HG02981 (cell line): ENCODE data around the gene ZDHHC11.

Experiments
- ATAC-seq: cut with Tn5 transposase; IDR thresholded peaks from one replicate; pipeline ENCODE4 v1.9.1; 2021; ENCODE audit warnings: mild to moderate bottlenecking, moderate library complexity; ENCODE audit not compliant: unreplicated experiment

The ZDHHC11 gene, protein sequence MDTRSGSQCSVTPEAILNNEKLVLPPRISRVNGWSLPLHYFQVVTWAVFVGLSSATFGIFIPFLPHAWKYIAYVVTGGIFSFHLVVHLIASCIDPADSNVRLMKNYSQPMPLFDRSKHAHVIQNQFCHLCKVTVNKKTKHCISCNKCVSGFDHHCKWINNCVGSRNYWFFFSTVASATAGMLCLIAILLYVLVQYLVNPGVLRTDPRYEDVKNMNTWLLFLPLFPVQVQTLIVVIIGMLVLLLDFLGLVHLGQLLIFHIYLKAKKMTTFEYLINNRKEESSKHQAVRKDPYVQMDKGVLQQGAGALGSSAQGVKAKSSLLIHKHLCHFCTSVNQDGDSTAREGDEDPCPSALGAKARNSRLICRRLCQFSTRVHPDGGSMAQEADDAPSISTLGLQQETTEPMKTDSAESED

DNA sequence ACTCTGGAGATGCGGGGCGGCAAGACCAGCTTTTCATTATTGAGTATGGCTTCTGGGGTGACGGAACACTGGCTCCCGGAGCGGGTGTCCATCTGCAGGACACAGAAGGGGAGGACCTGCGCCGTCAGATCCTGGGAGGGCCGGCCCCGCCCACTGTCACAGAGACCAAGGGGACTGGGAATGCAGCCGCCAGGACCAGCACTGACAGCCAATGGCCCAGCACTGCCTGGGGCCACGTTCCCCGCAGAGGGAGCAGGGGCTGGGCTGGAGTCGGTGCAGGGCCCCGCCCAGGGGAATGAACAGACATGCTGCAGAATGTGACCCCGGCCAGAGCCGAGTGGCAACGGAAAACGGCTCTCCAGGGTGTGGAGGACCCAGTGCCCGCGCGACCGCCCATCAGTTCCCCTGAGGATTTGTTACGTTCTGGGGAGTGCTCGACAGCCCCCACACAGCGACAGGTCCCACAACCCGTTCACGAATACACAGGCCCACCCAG lies at the start of gene ZDHHC11:
TSS of gene ZDHHC11 (minus strand) at position 476 of the 496 bp plus-strand sequence. CDS start at position 92, 384 bp downstream.
- no peak for ATAC-seq

DNA sequence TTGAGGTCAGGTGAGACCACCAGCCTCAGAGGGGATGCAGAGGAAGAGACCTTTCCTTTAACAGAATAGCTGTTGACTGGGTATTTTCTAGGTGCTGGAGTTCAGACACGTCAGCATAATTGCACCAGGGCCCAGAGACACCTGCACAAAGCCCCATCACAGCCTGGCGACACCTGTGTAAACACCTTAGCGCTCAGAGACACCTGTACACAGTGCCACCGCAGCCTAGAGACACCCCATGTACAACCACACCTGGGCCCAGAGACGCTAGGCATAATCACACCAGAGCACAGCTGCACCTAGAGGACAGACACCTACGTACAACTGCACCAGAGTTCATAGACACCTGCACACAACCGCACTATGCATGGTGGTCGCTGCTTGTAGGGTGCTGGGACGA lies 42.9 kb upstream of the ZDHHC11 start:
- ATAC-seq = no peak

DNA sequence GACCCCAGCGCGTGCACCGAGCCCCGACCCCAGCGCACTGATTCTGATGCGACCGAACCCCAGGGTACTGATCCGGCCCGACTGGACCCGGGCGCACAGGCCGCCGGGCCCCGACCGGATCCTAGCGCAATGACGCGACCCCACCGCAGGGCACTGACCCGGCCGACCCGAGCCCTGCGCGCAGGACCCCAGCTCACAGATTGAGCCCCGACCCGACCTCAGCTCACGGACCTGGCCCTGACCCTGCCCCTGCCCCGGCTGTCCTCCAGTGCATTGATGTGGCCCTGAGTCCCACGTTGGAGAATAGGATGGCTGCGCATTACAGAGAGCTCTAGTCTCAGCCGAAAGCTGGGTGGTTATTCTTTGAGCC lies 42.3 kb upstream of the ZDHHC11 start:
- peak; percentile 14 for ATAC-seq

DNA sequence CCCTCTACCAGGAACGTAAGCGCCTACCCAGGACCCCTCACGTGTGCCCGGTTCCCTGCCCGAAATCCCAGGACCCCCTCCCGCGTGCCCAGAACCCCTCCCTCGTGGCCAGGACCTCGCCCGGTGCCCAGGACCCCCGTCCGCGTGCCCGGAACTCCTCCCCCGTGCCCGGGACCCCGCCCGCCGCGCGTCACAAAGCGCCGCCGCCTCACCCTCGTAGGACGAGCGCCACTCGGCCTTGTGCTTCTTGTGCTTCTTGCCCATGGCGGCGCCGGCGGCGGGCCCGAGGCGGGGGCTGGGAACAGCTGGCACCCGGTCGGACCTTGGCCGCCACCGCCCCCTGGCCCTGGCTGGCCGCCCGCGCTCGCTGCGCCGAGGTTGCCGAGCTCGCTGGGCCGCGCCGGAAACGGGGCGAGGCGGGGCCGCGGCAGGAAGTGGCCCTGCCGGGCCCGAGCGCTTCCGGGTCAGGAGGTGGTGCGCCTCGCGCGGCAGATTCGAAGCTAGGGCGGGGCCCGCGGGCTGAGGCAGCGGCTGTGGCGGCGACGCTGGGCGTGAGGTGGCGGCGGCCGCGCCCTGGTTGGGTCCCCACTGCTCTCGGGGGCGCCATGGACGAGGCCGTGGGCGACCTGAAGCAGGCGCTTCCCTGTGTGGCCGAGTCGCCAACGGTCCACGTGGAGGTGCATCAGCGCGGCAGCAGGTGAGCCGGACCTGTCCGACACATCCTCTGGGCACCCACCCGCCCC lies 41.8 kb upstream of the ZDHHC11 start, which contains the start of the genes BRD9 and TRIP13:
TSS of gene BRD9 (minus strand) at position 408 of the 743 bp plus-strand sequence. CDS start at position 264, 144 bp downstream.
TSS of gene TRIP13 (plus strand) at position 491 of the 743 bp plus-strand sequence. CDS start at position 606, 115 bp downstream.
- ATAC-seq = peak; percentile 96

DNA sequence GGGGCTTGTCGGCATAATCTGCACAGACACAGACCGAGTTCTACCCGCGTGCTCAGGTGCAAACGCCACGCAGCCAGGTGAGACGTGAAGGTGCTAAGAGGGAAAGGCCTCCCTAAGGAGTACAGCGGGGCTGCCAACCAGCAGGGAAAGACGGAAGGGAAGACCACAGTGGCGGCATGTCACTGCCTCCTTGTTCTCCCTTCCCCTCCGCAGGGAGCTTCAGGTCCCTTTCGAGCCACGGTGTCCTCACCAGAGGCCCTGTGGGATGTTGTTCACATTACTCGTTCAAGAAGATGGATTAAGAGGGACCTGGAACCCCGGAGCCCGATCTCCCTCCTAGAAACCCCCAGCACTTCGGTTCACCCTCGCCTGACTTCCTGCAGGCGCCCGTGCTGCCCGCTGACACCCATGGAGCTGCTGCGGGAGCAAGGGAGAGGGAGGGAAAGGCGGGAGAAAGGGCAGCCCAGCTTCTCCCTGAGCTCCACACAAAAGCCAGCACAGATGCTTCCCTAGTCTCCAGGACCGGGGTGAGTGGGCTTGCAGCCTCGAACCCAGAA lies 41.1 kb upstream of the ZDHHC11 start:
- ATAC-seq = no peak

DNA sequence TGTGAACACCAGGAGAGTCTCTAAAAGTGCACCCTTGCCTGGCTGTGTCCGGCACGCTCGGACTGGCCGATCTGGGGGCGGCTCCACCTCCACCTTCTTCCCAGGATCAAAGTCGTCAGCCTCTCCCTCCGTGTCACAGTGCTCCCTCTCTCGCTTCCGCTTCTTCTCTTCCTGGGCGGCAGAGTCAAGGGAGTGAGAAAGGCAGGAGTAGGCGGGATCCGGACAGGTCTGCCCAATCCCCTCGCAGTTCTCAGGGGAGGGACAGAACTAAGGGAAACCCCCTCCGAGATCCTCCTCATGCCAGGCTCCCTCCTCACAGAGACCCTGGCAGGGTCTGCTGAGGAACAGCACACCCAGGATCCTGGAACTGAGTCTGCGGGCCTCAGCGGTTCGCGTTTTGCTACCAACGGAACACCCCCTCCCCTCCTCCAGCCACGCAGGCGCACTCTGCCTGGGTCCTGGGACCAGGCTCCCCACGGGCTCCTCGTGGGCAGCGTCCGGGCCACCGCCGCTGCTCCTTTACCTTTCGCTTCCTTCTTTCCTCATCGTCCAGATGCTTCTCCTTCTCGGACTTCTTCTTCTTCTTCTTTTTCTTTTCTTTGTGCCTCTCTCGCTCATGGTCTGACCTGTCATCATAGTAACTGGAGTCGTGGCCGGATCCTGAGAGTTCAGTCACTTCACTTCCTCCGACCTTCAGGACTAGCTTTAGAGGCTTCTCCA lies 40.5 kb upstream of the ZDHHC11 start:
- no peak for ATAC-seq

DNA sequence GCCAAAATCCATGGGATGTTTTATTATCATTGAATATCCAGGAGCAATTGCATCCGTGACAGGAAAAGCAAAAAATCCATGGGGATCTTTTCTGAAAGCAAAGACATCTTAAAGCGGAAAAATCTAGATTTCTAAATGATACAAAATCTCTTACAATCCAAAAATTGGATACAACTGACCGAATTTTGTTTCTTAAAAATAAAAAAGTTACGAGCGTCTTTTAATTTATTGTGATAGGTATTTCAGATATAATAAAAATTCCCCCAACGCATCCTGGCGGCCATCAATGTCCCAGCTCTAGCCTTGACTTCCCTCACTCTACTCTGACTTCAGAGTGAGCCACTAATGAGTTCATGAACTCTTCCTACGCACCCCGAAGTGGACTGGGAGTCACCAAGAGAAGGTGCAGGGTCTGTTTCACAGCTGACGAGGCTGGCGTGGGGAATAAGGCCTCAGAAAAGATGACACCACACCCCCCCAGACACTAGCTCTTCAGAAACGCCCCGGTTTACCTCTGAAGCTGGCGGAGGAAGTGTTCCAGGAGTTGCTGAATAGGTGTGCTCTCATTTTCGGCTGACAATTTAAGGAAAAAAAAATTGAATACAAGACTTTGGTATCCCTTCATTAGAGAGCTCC lies 38.4 kb upstream of the ZDHHC11 start:
- no peak for ATAC-seq

DNA sequence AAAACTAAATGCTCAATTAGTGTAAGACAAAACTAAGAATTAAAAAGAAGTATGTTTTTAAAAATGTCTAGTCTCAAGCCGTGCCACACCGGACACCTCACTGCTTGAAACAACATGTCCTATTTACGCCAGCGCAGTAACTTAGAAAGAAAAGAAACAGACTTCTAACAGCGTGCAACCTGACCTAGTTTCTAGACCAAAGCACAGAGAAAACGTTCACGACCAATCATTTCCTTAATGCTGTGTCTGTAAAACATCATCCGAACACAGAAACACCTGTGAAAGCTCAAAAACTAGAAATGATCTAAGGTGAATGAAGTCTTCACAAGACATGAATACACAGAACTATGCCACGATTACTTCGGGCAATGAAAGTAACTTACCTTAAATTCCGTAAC lies 37.9 kb upstream of the ZDHHC11 start:
- ATAC-seq = no peak

DNA sequence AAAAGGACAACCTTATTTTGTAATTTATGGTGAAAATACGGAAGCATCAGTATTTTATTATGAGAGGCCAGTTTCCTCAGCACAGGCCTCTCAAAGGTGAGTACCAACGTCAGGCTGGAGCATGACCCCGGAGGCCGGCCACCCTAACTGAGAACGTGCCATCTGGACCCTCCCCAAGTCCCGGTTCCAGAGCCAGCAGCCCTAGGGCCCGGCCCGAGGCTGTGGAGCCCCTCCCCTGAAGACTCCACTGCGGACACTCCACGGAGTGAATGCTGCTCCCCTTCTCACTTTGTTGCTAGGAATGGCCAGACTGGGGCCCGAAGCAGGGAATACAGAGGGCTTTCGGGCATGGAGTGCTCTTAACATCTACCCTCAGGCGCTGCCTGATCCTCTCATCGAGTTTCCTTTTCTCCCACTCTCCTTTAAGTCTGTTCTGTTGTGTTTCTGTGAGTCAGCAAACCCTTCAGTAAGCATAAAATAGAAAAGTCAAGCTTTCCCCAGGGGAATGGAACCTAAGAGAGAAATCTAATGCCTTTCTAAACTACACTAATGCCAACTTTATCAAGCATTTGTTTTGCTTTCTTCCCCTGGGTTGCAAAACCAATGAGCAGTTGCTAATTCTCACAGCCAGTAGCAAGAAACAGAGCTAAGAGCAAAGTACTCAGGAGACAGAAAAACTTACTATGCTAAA lies 37.3 kb upstream of the ZDHHC11 start:
- ATAC-seq = no peak

DNA sequence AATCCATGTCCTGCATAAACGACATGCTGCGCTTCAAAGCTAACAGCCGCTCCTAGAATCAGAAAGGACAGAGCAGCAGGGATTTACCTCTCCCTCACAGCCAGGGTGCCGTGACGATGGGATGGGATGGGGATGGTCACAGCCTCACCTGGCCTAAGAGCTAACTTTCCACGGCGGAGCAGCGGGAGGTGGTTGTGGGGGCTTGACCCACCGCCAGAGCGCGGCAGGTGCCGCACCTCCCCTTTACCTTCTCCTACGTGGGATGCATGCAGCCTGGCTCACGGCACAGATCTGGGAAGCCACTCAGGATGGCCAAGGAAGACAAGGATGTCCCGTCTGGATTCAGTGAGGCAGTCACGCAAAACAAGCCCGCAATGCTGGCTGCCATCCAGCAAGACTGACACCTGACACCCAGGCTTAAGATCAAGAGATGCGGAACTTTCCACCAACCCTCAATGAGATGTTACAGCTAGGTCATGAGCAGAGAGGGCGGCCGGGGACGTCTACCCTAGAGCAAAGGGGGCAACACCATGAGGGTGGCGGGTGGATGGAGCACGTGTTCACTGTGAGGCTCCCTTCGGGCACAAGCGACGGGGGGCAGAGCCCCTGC lies 36.0 kb upstream of the ZDHHC11 start:
- ATAC-seq = no peak

DNA sequence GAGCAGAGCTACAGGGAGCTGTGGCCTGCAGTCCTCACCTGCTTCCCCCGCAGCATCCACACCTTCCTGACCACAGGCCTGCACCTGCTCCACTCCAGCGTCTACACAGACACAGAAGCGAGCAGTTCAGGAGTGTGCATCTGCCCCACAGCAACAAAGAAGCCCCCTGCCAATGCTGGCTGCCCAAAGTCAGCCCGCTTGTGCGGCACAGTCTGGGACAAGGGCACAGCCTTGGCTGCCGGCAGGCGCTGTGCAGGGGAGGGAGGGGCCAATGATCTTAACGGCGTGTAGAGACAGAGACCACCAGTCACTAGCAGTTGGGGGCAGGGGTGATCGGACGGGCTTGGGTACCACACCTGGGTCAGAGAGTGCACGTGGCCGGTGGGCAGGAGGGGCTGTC lies 35.2 kb upstream of the ZDHHC11 start:
- ATAC-seq = no peak

DNA sequence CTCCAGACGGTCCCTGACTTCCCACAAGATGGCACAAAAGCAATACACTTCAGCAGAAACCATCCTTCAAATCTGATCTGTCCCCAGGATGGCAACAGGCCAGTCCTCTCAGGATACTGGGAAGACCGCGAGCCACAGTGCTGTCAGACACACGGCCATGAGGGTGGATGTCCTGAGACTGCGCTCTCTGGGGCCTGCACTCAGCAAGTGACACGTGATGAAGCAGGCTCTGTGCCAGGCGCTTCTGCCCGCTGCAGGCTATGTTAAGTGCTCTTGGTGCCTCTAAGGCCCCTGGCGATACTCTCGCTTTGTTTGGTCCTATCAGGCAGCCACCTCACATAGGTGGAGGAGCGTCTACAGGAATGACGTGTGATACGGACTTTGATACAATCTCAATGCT lies 34.7 kb upstream of the ZDHHC11 start:
- no peak for ATAC-seq

DNA sequence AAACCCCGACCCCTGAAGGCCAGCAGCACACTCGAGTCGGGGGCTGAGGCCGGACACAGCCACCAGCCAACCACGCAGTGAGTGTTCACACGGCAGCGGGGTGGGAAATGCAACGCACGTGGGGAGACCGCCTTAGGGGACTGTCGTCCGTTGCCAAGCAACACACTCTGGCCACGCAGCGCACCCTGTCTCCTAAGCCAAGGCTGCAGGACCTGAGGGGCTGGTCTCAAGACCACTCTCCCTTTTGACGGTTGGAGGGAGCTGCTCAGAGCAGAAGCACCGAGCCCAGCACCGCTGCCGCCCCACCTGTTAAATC lies 34.3 kb upstream of the ZDHHC11 start:
- ATAC-seq = no peak

DNA sequence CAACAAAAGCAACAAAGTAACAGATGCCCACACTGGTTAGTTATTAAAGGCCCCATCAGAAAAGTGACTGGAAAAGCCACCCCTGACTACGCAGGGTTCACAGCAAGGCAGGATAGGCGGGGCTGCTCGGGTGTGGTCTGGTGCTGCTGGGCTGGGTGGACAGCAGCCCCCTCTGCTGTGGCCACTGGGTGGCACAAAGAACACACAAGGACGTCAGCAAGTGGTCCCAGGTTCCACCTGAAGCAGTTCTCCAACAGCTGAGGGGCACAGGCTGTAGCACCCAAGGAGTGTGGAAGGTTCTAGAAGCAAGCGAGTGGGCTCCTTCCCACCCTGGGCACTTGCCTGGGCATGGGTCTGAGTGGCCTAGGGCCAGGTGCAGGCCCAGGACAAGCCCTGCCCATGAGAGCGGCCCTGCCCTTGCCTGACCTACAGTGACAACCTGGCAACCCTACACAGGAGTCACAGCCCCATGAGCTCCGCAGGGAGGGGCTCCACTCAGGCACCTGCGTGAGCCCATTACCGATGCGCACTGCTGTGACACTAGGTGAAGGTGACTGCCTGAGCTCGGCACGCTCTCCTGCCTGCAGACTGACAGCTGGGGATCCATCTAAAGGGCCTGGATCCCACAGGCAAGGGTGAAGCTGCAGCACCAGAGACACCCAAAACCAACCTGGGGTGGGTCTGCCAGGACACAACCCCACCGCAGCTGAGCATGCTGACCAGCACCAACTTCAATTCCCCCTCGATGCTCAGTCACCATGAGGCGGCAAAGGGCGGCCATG lies 33.8 kb upstream of the ZDHHC11 start:
- ATAC-seq = no peak

DNA sequence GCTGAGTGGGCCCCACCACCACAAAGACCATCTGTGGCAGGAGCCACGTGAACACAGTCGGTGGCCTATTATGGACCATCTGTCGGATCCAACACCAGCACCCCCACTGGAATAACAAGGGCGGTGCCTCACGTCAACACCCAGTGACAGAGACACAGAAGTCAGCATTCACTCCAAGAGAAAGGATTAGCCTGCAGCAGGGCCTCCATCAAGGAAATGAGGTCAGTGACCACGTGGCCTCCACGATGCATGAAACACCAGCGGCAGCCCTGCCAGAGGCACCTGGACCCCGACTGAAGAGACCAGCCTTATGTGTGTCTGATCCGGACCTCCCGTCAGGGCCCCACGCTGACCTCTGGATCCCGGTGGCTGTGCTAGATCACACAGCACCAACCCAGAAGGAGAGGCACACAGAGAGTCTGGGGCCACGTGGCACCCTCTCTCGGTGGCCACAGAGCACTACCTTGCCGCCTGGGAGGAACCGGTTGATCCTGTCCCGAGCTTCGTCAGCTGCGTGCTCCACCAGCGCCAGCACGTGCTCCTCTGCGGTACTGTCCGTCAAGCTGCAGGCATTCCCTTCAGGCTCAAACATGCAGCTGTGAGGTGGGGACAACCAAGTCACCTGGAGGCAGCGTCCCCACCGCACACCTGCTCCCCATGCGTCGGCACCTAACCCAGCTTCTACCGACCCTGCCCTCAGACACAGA lies 32.8 kb upstream of the ZDHHC11 start:
- no peak for ATAC-seq

DNA sequence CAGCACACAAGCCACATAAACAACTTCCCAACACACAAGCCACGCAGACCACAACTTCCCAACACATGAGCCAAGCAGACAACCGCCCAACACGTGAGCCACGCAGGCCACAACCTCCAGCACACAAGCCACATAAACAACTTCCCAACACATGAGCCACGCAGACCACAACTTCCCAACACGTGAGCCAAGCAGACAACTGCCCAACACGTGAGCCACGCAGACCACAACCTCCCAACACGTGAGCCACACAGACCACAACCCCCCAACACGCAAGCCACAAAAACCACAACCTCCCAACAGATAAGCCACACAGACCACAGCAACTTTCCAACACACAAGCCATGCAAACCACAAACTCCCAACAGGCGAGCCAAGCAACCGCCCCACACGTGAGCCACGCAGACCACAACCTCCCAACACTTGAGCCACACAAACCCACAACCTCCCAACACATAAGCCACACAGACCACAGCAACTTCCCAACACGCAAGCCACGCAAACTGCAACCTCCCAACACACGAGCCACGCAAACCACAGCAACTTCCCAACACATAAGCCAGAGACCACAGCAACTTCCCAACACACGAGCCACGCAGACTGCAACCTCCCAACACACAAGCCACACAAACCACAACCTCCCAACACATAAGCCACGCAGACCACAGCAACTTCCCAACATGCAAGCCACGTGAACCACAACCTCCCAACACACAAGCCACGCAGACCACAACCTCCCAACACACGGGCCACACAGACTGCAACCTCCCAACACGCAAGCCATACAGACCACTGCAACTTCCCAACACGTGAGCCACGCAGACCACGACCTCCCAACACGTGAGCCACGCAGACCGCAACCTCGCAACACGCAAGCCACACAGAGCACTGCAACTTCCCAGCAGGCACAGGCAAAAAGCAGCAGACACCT lies 31.7 kb upstream of the ZDHHC11 start:
- ATAC-seq = no peak

DNA sequence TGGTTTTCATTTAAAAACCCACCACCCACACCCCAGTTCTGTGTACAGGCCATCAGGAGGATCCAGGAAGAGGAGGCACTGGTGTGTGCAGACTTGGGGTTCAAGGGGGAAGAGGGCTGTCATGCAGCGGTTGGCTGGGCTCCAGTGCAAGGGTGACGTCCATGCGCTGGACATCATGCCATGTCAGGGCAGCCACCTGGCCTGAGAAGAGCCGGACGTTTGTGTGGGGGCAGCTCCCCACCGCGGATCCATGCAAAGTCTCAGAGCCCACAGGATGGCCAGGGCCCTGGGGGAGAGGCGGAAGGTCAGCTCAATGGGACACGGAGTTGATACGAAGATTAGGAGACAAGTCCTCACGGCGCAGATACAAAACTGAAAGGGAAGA lies 30.8 kb upstream of the ZDHHC11 start:
- ATAC-seq = no peak
